GM18499 (cell line): ENCODE results near the gene IRF8.
"Not testable (repeated sequence)": the region's sequence is repeated elsewhere in the genome, so short reads cannot be mapped to it uniquely, and the experiment has no call there.

Experiments
- ATAC-seq: cut with Tn5 transposase; IDR thresholded peaks from one replicate; pipeline ENCODE4 v1.9.1; 2021; ENCODE audit warnings: moderate number of reproducible peaks; ENCODE audit not compliant: insufficient read depth, unreplicated experiment

The IRF8 gene

DNA sequence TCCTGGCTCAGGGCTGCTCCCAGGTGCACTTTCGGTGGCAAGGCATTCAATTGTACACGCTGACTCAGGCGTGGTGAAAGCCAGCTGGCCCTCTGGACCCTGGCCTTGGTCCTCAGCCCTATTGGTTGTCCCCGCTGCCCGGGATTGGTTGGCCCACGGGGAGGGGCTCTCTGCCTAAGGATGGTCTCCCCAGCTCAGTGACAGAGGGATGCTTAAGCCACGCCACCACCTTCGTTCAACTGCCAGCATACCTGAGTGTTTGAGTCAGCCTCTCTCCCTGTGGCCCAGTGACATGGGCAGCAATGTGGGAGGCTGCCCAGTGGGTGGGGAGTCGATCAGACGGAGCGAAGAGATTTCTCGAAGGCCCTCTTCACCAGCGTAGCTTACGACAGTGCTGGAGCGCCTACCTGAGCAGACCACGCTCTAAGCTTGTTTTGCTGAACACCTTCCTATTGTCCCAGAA is 30.3 kb downstream of the IRF8 start:
- ATAC-seq, result no peak

DNA sequence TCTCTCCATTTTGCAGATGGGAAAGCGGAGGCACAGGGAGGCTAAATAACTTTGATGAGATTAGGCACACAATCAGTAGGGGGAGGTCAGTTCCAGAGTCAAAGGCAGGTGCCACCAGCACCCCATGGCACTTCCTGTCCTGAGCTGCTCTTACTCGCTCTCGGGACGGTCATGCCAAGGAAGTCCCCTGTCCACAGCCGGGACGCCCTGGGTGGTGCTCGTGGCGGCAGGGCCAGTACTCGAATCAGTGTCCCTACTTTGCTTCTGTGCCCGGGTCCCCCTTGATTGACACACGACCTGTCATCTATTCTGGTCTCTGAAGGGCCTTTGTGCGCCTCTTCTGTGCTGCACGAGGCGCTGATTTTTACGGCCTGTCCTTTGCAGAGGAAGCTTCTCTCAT is 31.3 kb downstream of the IRF8 start:
- ATAC-seq, result no peak

DNA sequence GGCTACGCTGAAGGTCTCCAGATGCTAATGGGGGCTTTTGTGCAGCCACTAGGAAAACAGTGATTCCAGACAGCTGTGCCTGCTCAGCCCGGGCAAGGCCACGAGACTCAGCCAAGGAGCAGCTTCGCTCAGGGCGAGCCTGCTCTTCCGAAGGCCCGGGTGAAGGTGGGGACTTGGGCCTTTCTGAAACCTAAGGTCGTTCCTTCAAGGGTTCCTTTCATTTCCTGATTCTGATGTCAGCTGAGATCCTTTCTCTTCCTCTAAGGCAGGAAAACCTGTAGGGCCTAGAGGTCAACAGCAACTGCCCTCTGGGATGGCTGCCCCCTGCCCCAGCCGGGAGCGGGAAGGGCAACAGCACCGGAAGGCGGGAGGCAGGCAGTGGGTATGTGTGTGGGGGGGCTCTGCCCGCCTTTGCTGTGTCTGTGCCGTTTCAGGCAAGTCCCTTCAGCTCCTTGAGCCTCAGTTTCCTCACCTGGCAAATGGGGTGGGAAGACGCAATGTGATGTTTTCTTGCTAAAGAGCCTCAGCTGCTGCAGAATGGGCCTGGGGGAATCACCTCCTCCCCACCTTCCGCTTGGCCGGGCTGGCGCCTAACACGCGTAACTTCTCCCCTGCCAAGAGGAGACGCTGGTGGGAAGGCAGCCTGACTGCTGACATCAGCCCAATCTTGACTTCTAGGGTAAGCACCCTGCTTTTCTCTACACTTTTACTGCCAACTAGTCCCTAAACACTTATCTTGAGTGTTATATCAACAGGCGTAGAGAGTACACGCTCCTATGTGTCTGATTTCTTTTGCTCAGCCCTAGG is 32.8 kb downstream of the IRF8 start:
- ATAC-seq, result no peak

DNA sequence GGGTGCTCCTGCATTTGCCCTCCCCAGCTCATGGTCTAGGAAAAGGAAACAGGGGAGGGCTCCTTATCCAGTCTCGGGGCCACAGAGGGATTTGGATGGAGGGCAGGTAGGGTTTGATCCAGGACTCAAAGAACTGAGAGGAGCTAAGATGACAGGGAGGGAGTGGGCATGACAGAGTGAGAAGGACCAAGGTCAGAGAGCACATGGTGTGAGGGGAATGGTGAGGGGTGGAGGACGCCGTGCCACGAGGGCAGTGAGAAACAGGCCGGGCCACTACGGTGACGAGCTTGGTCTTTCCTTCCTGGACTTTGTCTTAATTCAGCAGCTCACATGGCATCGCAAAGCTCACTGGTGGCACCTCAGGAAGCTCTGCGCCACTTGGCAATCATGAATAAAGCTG is 35.2 kb downstream of the IRF8 start:
- ATAC-seq, result no peak

DNA sequence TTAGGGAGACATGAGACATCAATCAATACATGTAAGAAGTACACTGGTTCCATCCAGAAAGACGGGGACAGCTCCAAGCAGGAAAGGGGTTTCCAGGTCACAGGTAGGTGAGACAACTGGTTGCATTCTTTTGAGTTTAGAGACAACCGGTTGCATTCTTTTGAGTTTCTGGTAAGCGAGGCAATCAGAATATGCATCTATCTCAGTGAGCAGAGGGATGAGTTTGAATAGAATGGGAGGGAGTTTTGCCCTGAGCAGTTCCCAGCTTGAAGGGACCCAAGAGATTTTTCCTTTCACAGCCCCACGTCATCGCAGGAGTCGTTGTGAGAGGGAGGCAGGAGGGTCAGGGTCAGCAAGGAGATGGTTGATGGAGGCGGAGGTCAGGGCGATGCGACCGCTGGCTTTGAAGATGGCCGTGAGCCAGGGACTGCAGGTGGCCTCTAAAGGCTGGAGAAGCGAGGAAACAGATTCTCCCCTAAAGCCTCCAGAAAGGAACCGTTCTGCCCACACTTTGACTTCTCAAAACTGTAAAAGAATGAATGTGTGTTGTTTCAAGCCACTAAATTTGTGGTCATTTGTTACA is 36.5 kb downstream of the IRF8 start:
- no peak for ATAC-seq

DNA sequence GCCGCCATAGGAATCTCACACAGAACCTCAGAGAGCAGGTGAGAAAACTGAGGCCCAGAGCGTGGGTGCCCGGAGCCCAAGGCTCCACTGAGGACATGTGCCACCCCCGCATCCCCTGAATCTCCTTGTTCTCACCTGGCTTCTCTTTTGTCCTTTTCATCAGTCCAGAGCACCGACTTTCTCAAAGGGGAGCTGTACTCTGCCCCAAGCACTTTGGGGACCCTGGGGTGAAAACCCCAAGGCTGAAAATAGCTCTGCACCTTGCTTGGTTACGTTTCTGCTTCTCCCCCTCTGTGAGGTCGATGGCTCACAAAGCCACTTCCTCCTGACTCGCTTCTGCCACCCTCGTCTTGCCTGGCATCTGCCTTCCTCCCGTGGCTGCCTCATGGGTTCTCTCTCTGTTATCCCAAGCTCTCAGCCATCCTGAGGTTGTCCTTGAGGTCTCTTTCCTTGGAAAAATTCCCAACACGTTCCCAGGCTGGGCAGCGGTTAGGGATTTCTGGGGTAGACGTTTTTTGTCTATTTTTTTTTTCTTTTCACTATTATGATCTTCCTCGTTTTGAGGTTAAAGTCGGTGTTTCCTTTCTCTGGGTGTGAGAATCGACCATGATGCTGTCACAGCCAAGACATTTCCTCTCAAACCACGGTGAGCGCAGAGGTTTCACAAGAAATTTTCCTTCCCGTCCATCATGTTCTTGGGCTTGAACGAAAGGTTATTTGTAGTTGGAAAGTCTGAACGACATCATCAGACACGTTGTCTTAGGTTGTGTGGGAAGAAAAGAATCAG is 37.2 kb downstream of the IRF8 start:
- no peak for ATAC-seq

DNA sequence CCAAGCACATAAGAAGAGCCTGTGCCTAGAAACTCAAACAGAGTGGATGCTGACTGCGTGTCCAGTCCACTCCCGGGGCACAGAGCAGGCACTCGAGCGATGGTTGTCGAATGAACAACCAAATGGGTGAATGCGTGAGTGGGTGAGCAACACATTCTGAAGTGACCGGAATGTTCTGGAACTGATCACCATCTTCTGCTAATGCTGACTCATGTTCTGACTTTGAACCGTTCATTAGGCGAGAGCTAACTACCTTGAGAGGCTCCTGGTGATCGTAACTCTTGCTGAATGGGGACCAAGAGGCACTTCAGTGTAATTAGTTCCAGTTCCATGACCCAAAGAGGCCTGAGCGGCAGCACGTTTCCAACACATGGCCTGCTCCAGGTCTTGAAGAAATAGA is 37.9 kb downstream of the IRF8 start:
- ATAC-seq, result no peak

DNA sequence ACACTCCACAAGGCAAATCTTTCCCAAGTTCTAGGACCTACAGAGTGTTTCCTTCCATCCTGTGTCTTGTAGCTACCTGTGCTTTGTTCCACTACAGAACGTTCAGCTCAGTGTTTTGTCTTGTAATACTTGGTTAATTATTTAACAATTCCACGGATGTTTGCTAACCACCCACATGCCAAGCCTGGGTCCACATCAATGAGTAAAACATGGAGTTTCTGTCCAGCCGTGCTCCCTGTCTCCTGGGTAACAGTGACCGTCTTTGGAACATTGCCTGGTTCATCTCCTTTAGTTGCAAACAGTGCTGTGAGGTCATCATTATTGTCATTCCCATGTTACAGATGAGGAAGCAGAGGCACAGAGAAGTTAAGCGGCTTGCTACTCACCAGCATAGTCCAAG is 41.3 kb downstream of the IRF8 start:
- no peak for ATAC-seq

DNA sequence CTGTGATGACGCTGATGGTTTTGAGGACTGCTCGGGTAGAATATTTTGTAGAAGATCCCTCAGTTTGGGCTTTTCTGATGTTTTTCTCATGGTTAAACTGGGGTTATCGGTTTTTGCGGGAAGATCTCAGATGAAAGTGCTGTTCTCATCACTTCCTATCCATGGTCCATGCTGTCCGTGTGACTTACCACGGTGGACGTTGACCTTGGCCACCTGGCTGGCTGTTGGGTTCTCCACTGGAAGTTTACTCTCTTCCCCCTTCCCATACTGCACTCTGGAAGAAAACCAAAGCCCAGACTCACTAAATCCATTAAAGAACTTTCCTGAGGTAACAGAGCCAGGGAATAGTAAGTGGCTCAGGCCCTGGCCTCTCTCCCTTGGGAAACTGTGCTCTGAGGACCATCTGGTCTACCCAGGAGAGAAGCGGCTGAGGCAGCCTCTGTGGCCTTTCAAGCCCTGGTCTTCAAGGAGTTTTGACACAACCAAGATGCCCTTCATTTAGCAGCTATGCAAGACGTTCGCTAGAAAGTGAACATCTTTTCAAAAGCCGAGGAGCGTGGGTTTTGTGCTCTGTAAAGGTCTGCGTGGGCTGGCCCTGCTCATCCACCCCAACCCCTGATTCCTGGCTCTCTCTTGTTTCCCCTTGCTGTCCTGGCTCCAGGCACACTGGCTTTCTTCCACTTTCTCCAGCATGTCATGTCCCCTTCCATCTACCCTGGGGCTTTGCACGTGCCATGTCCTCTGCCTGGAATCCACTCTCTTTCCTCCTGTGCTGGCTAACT is 43.1 kb downstream of the IRF8 start:
- ATAC-seq, result no peak

DNA sequence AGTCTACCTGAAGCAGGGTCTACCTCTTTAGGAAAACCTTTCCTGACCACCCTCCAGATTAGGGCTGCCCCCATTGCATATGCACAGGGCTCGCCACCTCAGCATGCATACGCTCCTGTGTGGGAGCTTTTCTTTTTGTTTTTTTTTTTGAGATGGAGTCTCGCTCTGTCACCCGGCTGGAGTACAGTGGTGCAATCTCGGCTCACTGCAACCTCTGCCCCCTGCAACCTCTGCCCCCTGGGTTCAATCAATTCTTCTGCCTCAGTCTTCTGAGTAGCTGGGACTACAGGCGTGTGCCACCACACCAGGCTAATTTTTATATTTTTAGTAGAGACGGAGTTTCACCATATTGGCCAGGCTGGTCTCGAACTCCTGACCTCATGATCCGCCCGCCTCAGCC is 43.7 kb downstream of the IRF8 start:
- not testable (repeated sequence) for ATAC-seq

DNA sequence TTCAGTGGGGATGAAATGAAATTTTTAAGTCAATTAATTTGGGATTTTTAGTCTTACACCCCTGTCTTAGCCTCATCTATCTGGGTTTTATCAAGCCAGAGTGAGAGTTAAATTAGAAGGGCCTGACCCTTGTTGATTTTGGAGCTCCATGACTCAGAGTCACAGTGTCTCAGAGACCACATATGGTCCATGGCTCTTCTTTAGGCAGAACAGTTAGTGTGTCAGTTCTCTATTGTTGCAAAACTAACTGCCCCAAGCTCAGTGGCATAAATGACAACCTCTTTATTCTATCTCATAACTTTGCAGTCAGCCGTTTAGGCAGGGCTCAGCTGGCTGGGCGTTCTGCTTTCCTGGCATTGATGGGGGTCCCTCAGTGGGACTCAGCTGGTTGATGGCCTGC is 44.7 kb downstream of the IRF8 start:
- no peak for ATAC-seq

DNA sequence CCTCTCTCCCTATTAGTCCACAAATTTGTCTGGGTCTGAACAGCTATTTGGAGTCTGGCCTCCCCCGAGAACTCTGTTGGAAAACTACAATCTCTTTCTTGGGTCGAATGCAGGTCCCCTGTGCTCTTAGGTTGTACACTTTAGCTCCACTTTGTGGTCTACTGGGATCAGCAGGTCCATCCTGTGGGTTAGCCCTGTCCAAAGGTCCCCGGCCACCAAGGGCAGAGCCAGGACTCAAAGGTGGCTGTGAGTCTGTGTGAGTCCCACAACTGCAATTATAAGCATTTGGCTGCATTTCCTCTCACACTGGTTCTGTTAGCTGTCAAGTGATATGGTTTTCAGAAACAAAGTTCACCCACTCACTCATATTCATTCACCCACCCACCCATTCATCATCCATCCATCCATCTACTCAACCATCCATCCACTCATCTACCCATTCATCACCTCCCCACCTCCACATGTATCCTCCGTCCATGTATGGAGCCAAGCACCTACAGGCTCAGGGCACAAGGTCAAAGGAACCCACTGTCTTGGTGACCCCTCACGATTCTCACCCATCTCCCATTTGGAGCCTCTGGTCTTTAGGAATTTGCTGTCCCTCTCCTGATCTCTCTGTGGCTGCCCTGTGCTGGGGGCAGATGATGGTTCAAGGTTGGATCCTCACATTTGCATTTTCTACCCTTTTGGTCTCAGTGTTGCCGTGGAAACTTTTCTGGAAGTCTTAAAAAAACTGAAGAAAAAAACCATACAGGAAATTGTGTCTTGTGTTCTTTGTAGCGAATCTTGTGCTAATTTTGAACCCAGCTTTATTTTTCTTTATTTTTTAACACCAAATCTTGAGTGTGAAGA is 45.8 kb downstream of the IRF8 start:
- ATAC-seq, result no peak

DNA sequence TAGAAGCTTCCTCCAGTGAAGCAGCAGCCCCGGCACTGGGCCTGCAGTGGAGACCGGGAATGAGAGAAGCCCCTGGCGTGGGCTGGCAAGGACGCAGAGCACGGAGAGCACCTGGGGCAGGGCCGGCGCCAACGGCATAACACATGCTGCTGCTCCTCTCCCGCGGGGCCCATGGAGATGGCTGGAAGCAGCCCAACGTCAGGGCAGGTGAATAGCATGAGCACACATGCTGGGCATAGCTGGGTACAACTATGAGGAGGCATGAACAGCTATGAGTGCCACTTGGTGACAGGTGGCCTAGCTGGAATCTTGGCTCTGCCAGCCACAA is 46.4 kb downstream of the IRF8 start:
- ATAC-seq, result no peak

DNA sequence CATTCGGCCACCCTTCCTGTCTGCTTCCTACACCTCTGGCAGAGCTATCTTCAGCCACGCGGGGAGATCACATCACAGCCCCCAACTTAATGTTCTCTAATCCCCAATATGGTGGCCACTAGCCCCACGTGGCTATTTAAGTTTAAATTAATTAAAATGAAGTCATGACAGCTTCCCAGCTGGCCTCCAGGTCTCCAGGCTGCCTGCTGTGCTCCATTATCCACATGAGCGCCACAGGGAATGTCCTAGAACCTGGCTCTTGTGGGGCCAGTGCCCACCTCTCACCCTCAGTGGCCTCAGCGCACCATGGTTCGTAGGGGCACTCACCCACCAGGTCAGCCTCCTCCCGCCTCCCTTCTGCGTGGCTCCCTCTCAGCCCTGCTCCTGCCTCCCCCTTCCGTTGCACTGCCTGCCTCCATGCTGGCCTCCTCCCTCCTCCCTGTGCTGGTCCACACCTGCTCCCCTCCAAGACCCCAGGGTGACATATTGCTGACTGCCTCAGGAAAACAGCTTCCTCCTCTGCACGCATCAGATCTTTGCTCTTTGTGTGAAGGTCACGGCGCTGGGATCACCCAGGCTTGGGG is 47.7 kb downstream of the IRF8 start:
- ATAC-seq, result no peak

DNA sequence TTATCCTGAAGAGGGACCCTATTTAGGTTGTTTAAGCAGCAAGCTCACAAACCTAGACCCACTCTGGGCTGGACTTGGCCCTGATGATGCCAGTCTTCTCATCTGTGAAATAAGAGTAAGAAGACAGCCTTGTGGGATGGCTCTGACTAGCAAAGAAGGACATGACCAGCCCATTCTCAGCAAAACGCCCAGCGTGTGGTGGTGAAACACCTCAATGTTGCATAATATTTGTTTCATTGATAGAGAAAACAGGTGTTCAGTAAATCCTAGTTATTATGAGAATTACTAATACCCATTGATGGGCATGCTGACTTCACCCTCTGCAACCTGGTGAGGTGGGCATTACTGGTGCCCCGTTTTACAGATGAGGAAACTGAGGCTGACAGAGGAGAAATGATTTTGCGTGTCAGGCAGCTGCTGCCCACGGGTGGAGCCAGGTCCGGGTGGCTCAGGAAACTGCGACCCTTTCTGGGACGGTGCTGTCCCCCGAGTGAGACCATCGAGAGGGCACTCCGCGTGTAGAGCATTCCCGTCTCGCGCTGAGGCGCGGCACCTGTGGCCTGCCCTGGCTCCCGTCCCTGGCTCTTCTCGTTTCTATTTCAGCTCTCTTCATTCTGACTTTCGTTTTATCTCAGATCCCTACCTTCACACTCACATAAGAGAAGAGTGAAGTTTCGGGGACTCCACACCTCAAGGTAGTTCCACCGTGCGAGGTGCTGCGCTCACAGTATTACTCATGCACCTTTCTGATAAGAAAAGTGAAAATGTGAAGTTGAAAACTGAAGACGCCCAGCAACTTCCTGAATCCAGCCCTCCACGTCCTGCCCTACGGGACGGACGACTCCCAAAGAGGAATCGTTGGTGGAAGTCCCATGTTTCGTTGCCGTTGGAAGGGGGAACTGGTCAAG is 48.5 kb downstream of the IRF8 start:
- peak; percentile 59 for ATAC-seq

DNA sequence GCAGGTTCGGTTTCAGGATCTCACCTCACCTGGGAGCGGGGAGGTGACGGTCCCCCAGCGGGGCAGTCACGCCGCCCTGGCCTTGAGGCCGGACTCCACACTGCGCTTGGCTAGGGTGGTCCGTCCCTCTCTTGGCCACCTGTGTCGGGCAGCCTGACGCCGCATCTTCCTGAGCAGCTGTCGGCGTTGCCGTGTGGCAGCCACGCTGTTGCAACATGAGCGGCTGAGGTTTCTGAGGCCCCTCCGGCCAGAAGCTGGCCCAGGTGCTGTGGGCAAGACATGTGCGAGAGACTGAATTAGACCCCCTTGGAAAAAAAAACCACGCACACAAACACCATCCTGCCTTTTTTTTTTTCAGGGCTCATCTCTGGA is 49.2 kb downstream of the IRF8 start:
- peak; percentile 15 for ATAC-seq

DNA sequence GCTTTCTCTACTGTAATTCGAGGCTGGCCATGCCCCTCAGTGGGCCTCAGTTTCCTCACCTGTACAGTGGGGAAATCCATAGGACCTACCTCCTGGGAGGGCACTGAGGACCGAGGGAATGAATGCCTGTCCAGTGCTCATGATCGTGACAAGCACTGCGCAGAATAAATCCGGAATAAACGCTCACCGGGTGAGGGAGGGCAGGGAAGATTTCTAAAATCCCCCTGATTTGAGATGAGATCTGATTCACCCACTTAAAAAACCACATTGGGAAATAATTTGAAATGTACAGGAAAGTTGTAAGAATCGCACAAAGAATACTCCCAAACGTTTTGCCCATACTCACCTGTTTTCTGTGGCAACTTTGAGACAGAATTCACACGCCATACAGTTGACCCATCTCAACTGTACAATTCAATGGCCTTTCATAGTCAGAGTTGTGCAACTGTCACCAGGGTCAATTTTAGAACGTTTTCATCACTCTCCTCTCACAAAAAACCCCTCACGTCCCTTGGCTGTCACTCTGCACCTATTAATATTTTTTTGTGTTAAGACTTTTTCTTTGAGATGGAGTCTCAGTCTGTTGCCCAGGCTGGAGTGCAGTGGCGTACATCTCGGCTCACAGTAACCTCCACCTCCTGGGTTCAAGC is 49.8 kb downstream of the IRF8 start:
- ATAC-seq, result no peak
